ENCODE results near the gene TMEM258. TPM values are rescaled to one million over a fixed set of nuclear protein-coding genes. Genes with fewer than 3 reads are reported as not detected.

The TMEM258 gene
- polyA plus RNA-seq, 2 of the 4 experiments (the other 2 are of a cell fraction), result 257 to 280 TPM

DNA sequence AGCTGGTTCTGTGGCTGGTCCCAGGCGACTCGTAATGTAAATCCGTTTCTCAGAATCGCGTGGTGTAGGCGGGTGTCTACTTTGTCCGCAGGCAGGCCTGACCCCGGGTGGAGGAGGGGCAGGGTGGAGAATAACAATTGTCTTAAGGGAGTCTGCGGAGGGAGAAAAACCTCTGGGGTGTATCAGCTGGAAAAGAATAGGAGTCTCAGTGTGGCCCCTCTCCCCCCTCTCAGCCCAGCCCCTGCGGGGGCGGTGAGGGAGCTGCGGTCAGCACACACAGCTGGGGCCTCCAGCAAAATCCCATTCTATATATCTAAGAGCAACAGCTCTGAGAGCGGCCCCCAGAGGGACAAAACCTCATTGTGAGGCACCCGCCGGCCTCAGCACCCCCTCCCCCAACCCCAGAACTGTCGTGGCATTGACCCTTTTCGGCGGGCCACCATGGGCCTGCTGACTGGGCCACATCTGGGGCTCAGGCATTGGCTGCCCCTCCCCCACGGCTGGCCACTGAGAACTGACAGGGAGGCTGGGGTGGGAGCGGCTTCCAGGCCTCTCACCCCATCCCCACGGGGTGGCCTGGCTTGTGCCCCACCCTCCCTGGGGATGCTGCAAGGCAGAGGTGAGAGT lies 42.7 kb downstream of the TMEM258 start:
- Histone ChIP-seq H3K4me1 (peaks cover 32% of the 10 kb centered on the region), H3K27ac (no peak overlapping the region), H3K4me2 (no peak overlapping the region), H3K9me3 (no peaks in the 10 kb centered on the region), H3K4me3 (no peak overlapping the region)
- TF ChIP-seq GATA3 (IDR thresholded peaks at IDR 0.05; ENCODE audit: borderline replicate concordance) (no peak), MAX (IDR thresholded peaks at IDR 0.05) (no peak), RFX5 (IDR thresholded peaks at IDR 0.05) (no peak), CTCF (IDR thresholded peaks at IDR 0.05) (no peak), MAZ (IDR thresholded peaks at IDR 0.05; ENCODE audit: borderline replicate concordance, low read depth, low read length) (no peak), CHD2 (IDR thresholded peaks at IDR 0.05; ENCODE audit: low read length, partially characterized antibody) (no peak), BCL3 (IDR thresholded peaks at IDR 0.05) (no peak), NPAS2 (CRISPR knock-in tag; IDR thresholded peaks at IDR 0.05; ENCODE audit: borderline replicate concordance) (no peak), POLR2A (IDR thresholded peaks at IDR 0.05; ENCODE audit: low read length) (no peak), CBX8 (IDR thresholded peaks at IDR 0.05) (no peak), EHF (CRISPR knock-in tag; IDR thresholded peaks at IDR 0.05) (no peak), FOXS1 (CRISPR knock-in tag; IDR thresholded peaks at IDR 0.05) (no peak), ZSCAN20 (CRISPR knock-in tag; IDR thresholded peaks at IDR 0.05) (no peak), FOSL2 (IDR thresholded peaks at IDR 0.05) (no peak), FOSL2 (CRISPR knock-in tag; IDR thresholded peaks at IDR 0.05) (no peak), HOXB5 (CRISPR knock-in tag; IDR thresholded peaks at IDR 0.05) (no peak), SREBF2 (IDR thresholded peaks at IDR 0.05) (no peak), CHD4 (IDR thresholded peaks at IDR 0.05; ENCODE audit: borderline replicate concordance) (no peak)
- TF ChIP-seq, protein P1, sequence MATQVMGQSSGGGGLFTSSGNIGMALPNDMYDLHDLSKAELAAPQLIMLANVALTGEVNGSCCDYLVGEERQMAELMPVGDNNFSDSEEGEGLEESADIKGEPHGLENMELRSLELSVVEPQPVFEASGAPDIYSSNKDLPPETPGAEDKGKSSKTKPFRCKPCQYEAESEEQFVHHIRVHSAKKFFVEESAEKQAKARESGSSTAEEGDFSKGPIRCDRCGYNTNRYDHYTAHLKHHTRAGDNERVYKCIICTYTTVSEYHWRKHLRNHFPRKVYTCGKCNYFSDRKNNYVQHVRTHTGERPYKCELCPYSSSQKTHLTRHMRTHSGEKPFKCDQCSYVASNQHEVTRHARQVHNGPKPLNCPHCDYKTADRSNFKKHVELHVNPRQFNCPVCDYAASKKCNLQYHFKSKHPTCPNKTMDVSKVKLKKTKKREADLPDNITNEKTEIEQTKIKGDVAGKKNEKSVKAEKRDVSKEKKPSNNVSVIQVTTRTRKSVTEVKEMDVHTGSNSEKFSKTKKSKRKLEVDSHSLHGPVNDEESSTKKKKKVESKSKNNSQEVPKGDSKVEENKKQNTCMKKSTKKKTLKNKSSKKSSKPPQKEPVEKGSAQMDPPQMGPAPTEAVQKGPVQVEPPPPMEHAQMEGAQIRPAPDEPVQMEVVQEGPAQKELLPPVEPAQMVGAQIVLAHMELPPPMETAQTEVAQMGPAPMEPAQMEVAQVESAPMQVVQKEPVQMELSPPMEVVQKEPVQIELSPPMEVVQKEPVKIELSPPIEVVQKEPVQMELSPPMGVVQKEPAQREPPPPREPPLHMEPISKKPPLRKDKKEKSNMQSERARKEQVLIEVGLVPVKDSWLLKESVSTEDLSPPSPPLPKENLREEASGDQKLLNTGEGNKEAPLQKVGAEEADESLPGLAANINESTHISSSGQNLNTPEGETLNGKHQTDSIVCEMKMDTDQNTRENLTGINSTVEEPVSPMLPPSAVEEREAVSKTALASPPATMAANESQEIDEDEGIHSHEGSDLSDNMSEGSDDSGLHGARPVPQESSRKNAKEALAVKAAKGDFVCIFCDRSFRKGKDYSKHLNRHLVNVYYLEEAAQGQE (IDR thresholded peaks at IDR 0.05), result no peak
- TF ChIP-seq, protein P2, sequence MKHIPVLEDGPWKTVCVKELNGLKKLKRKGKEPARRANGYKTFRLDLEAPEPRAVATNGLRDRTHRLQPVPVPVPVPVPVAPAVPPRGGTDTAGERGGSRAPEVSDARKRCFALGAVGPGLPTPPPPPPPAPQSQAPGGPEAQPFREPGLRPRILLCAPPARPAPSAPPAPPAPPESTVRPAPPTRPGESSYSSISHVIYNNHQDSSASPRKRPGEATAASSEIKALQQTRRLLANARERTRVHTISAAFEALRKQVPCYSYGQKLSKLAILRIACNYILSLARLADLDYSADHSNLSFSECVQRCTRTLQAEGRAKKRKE (CRISPR knock-in tag; IDR thresholded peaks at IDR 0.05; ENCODE audit: low read depth), result no peak
- ChIA-PET CTCF (interaction anchor here (0.9 to 11.1 kb wide), 16 partner anchors 8 to 359 kb away, joined by 3 to 156 read pairs (median 14); partner anchors contain the start of genes FEN1 and TMEM258), POLR2A (no interaction called here)
- 83% methylated on average over 19 of the region's 21 CpGs for WGBS (ENCODE audit: missing lambda C conversion rate)
- ATAC-seq (no peak), DNase-seq (ENCODE audit: low read depth in 1 of 2, low spot score in 1 of 2) (no peak), FAIRE-seq (no peak)

DNA sequence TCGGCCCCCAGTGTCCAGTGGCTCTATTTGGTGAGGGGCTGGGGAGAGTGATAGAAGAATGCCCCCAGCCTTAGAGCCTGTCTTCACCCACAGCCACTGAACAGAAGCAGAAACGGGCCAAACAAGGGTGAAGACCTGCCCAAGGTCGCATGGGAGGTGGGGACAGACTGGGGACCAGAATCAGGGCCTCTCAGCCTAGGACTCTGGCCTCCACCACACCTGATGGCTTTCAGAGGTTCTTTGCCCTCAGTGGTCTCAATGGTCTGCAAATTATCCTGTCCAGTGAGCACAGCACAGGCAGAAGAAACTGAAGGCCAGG lies 44.5 kb downstream of the TMEM258 start:
- TF ChIP-seq RAD21 (conservative IDR thresholded peaks at IDR 0.05 in 1 of 2, IDR thresholded peaks at IDR 0.05 in 1 of 2), result peak in 1 of 2 experiments; percentile 8; a peak in 1 of 5 replicates
- no peak for TF ChIP-seq RCOR1 (IDR thresholded peaks at IDR 0.05; ENCODE audit: low read depth, low read length)
- WGBS (ENCODE audit: missing lambda C conversion rate), result 78% methylated on average over 2 of the region's 3 CpGs
- no peak for DNase-seq (ENCODE audit: low read depth in 1 of 2, low spot score in 1 of 2)
- peak overlapping the region; percentile 37; the same call in 1 of the 3 replicates for H3K4me2 ChIP-seq
- ChIA-PET CTCF (interaction anchor here (0.6 to 11.1 kb wide), 34 partner anchors 10 to 363 kb away, joined by 3 to 156 read pairs (median 6); partner anchors contain the start of genes FEN1 and TMEM258), POLR2A (no interaction called here)
- FAIRE-seq, result no peak
- ATAC-seq, result peak in 1 of 2 experiments; percentile 11; a peak in 3 of 6 replicates
- H3K9me3 ChIP-seq, result no peaks in the 10 kb centered on the region
- no peak overlapping the region for H3K4me3 ChIP-seq
- H3K27ac ChIP-seq, result peak overlapping the region; percentile 25 to 64; a peak in 4 of 6 replicates
- peaks cover 14% of the 10 kb centered on the region for H3K4me1 ChIP-seq

Data from A549 (cell line).